ENCODE results near the gene SMOC1.
"Not testable (repeated sequence)": the region's sequence is repeated elsewhere in the genome, so short reads cannot be mapped to it uniquely, and the experiment has no call there.

SMOC1 gene

GRCh38 chr14:69901113-69901951 is 22.1 kb downstream of the SMOC1 start:
- Histone ChIP-seq H3K27me3 (ENCODE audit: control insufficient read depth, insufficient read depth, low read length) (no peaks in the 10 kb centered on the region), H3K36me3 (ENCODE audit: control insufficient read depth, insufficient read depth, low read length) (no peaks in the 10 kb centered on the region), H3K4me3 (ENCODE audit: low read depth, low read length) (no peak overlapping the region), H3K27ac (ENCODE audit: low read depth, low read length) (no peak overlapping the region), H3K9me3 (ENCODE audit: control insufficient read depth, insufficient read depth, low read length) (0 out of 2 replicates have a peak, but pooled peaks cover 5% of the 10 kb centered on the region), H3K4me1 (ENCODE audit: control insufficient read depth, insufficient read depth, low read length) (no peaks in the 10 kb centered on the region), H3K9ac (ENCODE audit: low read depth, low read length) (no peak overlapping the region)

GRCh38 chr14:69903046-69903445 is 23.8 kb downstream of the SMOC1 start:
- H3K36me3 ChIP-seq (ENCODE audit: control insufficient read depth, insufficient read depth, low read length); H3K9ac ChIP-seq (ENCODE audit: low read depth, low read length); H3K27ac ChIP-seq (ENCODE audit: low read depth, low read length); H3K9me3 ChIP-seq (ENCODE audit: control insufficient read depth, insufficient read depth, low read length); H3K27me3 ChIP-seq (ENCODE audit: control insufficient read depth, insufficient read depth, low read length); H3K4me1 ChIP-seq (ENCODE audit: control insufficient read depth, insufficient read depth, low read length); H3K4me3 ChIP-seq (ENCODE audit: low read depth, low read length): not testable (repeated sequence)

DNA sequence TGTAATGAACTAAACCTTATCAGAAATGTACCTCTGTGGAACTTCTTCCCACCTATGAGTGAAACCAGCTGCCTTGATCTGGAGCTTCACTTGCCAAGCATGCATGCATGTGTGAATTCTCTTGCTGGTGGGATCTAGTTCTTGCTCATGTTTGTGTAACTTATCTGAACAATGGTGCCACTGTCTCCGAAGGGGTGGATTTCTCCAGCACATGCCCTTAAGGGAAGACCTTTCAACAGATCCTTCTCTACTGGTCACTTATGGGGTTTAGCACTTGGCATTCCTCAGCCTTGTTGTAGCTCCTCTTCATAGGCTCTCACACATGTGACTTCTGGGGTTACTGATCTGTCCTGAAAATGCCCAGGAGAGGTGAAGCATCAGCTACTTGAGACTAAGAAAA is 25.0 kb downstream of the SMOC1 start:
- Histone ChIP-seq H3K4me1 (ENCODE audit: control insufficient read depth, insufficient read depth, low read length) (no peaks in the 10 kb centered on the region), H3K9ac (ENCODE audit: low read depth, low read length) (no peak overlapping the region), H3K9me3 (ENCODE audit: control insufficient read depth, insufficient read depth, low read length) (0 out of 2 replicates have a peak, but pooled peaks cover 2% of the 10 kb centered on the region), H3K36me3 (ENCODE audit: control insufficient read depth, insufficient read depth, low read length) (no peaks in the 10 kb centered on the region), H3K27ac (ENCODE audit: low read depth, low read length) (no peak overlapping the region), H3K4me3 (ENCODE audit: low read depth, low read length) (no peak overlapping the region), H3K27me3 (ENCODE audit: control insufficient read depth, insufficient read depth, low read length) (no peaks in the 10 kb centered on the region)

GRCh38 chr14:69906201-69906600 is 27.0 kb downstream of the SMOC1 start:
- Histone ChIP-seq H3K27me3 (ENCODE audit: control insufficient read depth, insufficient read depth, low read length) (no peaks in the 10 kb centered on the region), H3K27ac (ENCODE audit: low read depth, low read length) (no peak overlapping the region), H3K9ac (ENCODE audit: low read depth, low read length) (no peak overlapping the region), H3K9me3 (ENCODE audit: control insufficient read depth, insufficient read depth, low read length) (0 out of 2 replicates have a peak, but pooled peaks cover 2% of the 10 kb centered on the region), H3K4me1 (ENCODE audit: control insufficient read depth, insufficient read depth, low read length) (no peaks in the 10 kb centered on the region), H3K4me3 (ENCODE audit: low read depth, low read length) (no peak overlapping the region), H3K36me3 (ENCODE audit: control insufficient read depth, insufficient read depth, low read length) (no peaks in the 10 kb centered on the region)

DNA sequence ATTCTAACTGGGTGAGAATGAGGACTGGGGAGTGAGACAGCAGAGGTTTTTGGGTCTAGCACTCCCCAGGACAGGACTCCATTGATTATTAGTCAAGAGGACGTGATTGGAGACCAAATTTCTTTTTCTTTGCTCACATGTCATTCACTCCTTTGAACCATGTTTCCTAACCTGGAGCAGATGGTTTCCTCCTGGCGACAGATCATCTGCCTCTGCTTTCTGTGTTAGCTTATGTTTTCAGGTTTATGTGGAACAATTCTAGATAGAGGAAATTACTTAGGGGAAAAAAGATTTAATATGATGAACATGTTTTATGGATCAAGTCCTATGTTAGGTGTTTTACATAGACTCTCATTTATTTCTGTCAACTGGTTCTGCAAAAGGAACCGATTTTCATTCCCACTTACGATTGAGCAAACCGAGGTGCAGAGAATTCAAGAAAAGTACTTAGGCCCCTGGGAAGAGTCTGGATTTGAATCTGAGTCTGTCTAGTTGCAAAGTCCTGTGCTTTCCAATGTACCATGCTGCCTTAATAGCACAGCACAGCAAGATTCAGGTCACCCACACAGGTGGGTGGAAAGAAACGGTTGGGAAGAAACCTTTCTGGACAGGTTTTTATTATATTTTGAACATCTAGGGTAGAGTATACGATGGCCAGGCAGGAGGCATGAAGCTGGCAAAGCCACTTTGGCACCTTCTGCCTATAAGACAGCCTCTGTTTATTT is 30.8 kb downstream of the SMOC1 start:
- H3K27ac ChIP-seq (ENCODE audit: low read depth, low read length), result no peak overlapping the region
- no peaks in the 10 kb centered on the region for H3K36me3 ChIP-seq (ENCODE audit: control insufficient read depth, insufficient read depth, low read length)
- no peak overlapping the region for H3K4me3 ChIP-seq (ENCODE audit: low read depth, low read length)
- H3K9me3 ChIP-seq (ENCODE audit: control insufficient read depth, insufficient read depth, low read length), result no peaks in the 10 kb centered on the region
- H3K4me1 ChIP-seq (ENCODE audit: control insufficient read depth, insufficient read depth, low read length), result no peaks in the 10 kb centered on the region
- H3K9ac ChIP-seq (ENCODE audit: low read depth, low read length), result no peak overlapping the region
- H3K27me3 ChIP-seq (ENCODE audit: control insufficient read depth, insufficient read depth, low read length), result no peaks in the 10 kb centered on the region

- Histone ChIP-seq H3K9ac (ENCODE audit: low read depth, low read length) (no peak overlapping the region), H3K9me3 (ENCODE audit: control insufficient read depth, insufficient read depth, low read length) (no peaks in the 10 kb centered on the region), H3K27me3 (ENCODE audit: control insufficient read depth, insufficient read depth, low read length) (no peaks in the 10 kb centered on the region), H3K4me1 (ENCODE audit: control insufficient read depth, insufficient read depth, low read length) (no peaks in the 10 kb centered on the region), H3K4me3 (ENCODE audit: low read depth, low read length) (no peak overlapping the region), H3K36me3 (ENCODE audit: control insufficient read depth, insufficient read depth, low read length) (no peaks in the 10 kb centered on the region), H3K27ac (ENCODE audit: low read depth, low read length) (no peak overlapping the region)
These were observed 31.7 kb downstream of the SMOC1 start for GRCh38 chr14:69910871-69911270.

GRCh38 chr14:69913686-69914085 is 34.5 kb downstream of the SMOC1 start:
- Histone ChIP-seq H3K9ac (ENCODE audit: low read depth, low read length) (no peak overlapping the region), H3K36me3 (ENCODE audit: control insufficient read depth, insufficient read depth, low read length) (no peaks in the 10 kb centered on the region), H3K4me1 (ENCODE audit: control insufficient read depth, insufficient read depth, low read length) (no peaks in the 10 kb centered on the region), H3K27me3 (ENCODE audit: control insufficient read depth, insufficient read depth, low read length) (no peaks in the 10 kb centered on the region), H3K4me3 (ENCODE audit: low read depth, low read length) (no peak overlapping the region), H3K9me3 (ENCODE audit: control insufficient read depth, insufficient read depth, low read length) (no peaks in the 10 kb centered on the region), H3K27ac (ENCODE audit: low read depth, low read length) (no peak overlapping the region)

DNA sequence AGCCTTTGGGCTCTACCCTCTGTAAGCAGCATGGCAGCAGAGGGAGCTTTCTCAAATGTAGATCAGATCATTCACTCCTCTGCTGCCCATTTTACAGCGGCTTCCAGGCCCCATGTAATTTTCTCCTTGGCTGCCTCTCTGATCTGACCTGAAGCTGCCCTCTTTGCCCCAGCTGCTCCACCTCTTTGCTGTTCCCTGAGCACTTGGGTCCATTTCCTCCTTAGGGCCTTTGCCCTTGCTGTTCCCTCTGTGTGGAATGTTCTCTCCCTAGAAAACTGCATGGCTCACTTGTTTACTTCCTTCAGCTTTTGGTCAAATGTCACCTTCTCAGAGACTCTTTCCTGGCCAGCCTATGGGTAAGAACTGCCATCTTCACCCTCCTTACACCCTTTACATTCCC is 37.2 kb downstream of the SMOC1 start:
- Histone ChIP-seq H3K4me1 (ENCODE audit: control insufficient read depth, insufficient read depth, low read length) (no peaks in the 10 kb centered on the region), H3K27me3 (ENCODE audit: control insufficient read depth, insufficient read depth, low read length) (no peaks in the 10 kb centered on the region), H3K9ac (ENCODE audit: low read depth, low read length) (no peak overlapping the region), H3K9me3 (ENCODE audit: control insufficient read depth, insufficient read depth, low read length) (no peaks in the 10 kb centered on the region), H3K27ac (ENCODE audit: low read depth, low read length) (no peak overlapping the region), H3K36me3 (ENCODE audit: control insufficient read depth, insufficient read depth, low read length) (no peaks in the 10 kb centered on the region), H3K4me3 (ENCODE audit: low read depth, low read length) (no peak overlapping the region)

- H3K9ac ChIP-seq (ENCODE audit: low read depth, low read length), result no peak overlapping the region
- no peaks in the 10 kb centered on the region for H3K27me3 ChIP-seq (ENCODE audit: control insufficient read depth, insufficient read depth, low read length)
- no peak overlapping the region for H3K4me3 ChIP-seq (ENCODE audit: low read depth, low read length)
- no peaks in the 10 kb centered on the region for H3K36me3 ChIP-seq (ENCODE audit: control insufficient read depth, insufficient read depth, low read length)
- no peak overlapping the region for H3K27ac ChIP-seq (ENCODE audit: low read depth, low read length)
- no peaks in the 10 kb centered on the region for H3K9me3 ChIP-seq (ENCODE audit: control insufficient read depth, insufficient read depth, low read length)
- no peaks in the 10 kb centered on the region for H3K4me1 ChIP-seq (ENCODE audit: control insufficient read depth, insufficient read depth, low read length)
These were observed 38.1 kb downstream of the SMOC1 start for GRCh38 chr14:69917287-69917686.

- no peaks in the 10 kb centered on the region for H3K36me3 ChIP-seq (ENCODE audit: control insufficient read depth, insufficient read depth, low read length)
- no peaks in the 10 kb centered on the region for H3K9me3 ChIP-seq (ENCODE audit: control insufficient read depth, insufficient read depth, low read length)
- H3K27me3 ChIP-seq (ENCODE audit: control insufficient read depth, insufficient read depth, low read length), result no peaks in the 10 kb centered on the region
- H3K4me3 ChIP-seq (ENCODE audit: low read depth, low read length), result no peak overlapping the region
- H3K9ac ChIP-seq (ENCODE audit: low read depth, low read length), result no peak overlapping the region
- H3K4me1 ChIP-seq (ENCODE audit: control insufficient read depth, insufficient read depth, low read length), result no peaks in the 10 kb centered on the region
- H3K27ac ChIP-seq (ENCODE audit: low read depth, low read length), result no peak overlapping the region
These were observed 40.6 kb downstream of the SMOC1 start for GRCh38 chr14:69919815-69920214.

GRCh38 chr14:69921052-69921451 is 41.8 kb downstream of the SMOC1 start:
- no peak overlapping the region for H3K4me3 ChIP-seq (ENCODE audit: low read depth, low read length)
- H3K27ac ChIP-seq (ENCODE audit: low read depth, low read length), result no peak overlapping the region
- H3K36me3 ChIP-seq (ENCODE audit: control insufficient read depth, insufficient read depth, low read length), result no peaks in the 10 kb centered on the region
- no peaks in the 10 kb centered on the region for H3K9me3 ChIP-seq (ENCODE audit: control insufficient read depth, insufficient read depth, low read length)
- no peaks in the 10 kb centered on the region for H3K27me3 ChIP-seq (ENCODE audit: control insufficient read depth, insufficient read depth, low read length)
- no peak overlapping the region for H3K9ac ChIP-seq (ENCODE audit: low read depth, low read length)
- no peaks in the 10 kb centered on the region for H3K4me1 ChIP-seq (ENCODE audit: control insufficient read depth, insufficient read depth, low read length)

All from HUES48 (cell line).